ENCODE data around the gene SPSB4. TPM values are rescaled to one million over a fixed set of nuclear protein-coding genes. Genes with fewer than 3 reads are reported as not detected.
"Not testable (repeated sequence)": the region's sequence is repeated elsewhere in the genome, so short reads cannot be mapped to it uniquely, and the experiment has no call there.

Gene SPSB4
- total RNA-seq, 1 donor from 2014 or later, result not detected

- H3K36me3 Mint-ChIP-seq (ENCODE audit: low read depth), result no peaks in the 10 kb centered on the region
- no peaks in the 10 kb centered on the region for H3K9me3 Mint-ChIP-seq
- H3K4me1 Mint-ChIP-seq, result no peaks in the 10 kb centered on the region
- ATAC-seq (ENCODE audit: low read depth) (no peak), DNase-seq (no peak)
- H3K4me3 Mint-ChIP-seq, result no peak overlapping the region
- TF ChIP-seq CTCF (IDR thresholded peaks at IDR 0.05), result no peak
- no peaks in the 10 kb centered on the region for H3K27me3 Mint-ChIP-seq
- intact Hi-C loops (cut with micrococcal nuclease), result loop anchor here (5.0 kb wide), 1 partner anchor 1682 kb away; no protein-coding TSS in a partner anchor
- ChIA-PET CTCF (interaction anchor here (1.3 kb wide), 1 partner anchor 211 kb away, joined by 3 read pairs; no protein-coding TSS in a partner anchor), POLR2A (no interaction called here)
- no peak overlapping the region for H3K27ac Mint-ChIP-seq
Observed at GRCh38 chr3:141109751-141110150, 58.6 kb downstream of the SPSB4 start.

GRCh38 chr3:141110322-141110721, 59.2 kb downstream of the SPSB4 start:
- CTCF ChIA-PET, result no interaction called here
- POLR2A ChIA-PET, result no interaction called here
- H3K4me1 Mint-ChIP-seq, result no peaks in the 10 kb centered on the region
- no peaks in the 10 kb centered on the region for H3K36me3 Mint-ChIP-seq (ENCODE audit: low read depth)
- no peak for ATAC-seq (ENCODE audit: low read depth)
- TF ChIP-seq CTCF (IDR thresholded peaks at IDR 0.05), result no peak
- H3K27me3 Mint-ChIP-seq, result no peaks in the 10 kb centered on the region
- no peak overlapping the region for H3K4me3 Mint-ChIP-seq
- intact Hi-C loops (cut with micrococcal nuclease), result no loop called here
- DNase-seq, result no peak
- H3K9me3 Mint-ChIP-seq, result no peaks in the 10 kb centered on the region
- no peak overlapping the region for H3K27ac Mint-ChIP-seq

- no peaks in the 10 kb centered on the region for H3K4me1 Mint-ChIP-seq
- no peaks in the 10 kb centered on the region for H3K36me3 Mint-ChIP-seq (ENCODE audit: low read depth)
- DNase-seq (no peak), ATAC-seq (ENCODE audit: low read depth) (no peak)
- no peaks in the 10 kb centered on the region for H3K9me3 Mint-ChIP-seq
- intact Hi-C loops (cut with micrococcal nuclease), result no loop called here
- no peak overlapping the region for H3K4me3 Mint-ChIP-seq
- H3K27ac Mint-ChIP-seq, result no peak overlapping the region
- ChIA-PET POLR2A (no interaction called here), CTCF (no interaction called here)
- TF ChIP-seq CTCF (IDR thresholded peaks at IDR 0.05), result no peak
- H3K27me3 Mint-ChIP-seq, result no peaks in the 10 kb centered on the region
Observed at GRCh38 chr3:141111364-141112155, 60.4 kb downstream of the SPSB4 start.

GRCh38 chr3:141112686-141113297, 61.6 kb downstream of the SPSB4 start:
- Mint-ChIP-seq H3K4me1 (no peaks in the 10 kb centered on the region), H3K27me3 (no peaks in the 10 kb centered on the region), H3K36me3 (ENCODE audit: low read depth) (no peaks in the 10 kb centered on the region), H3K27ac (no peak overlapping the region), H3K4me3 (no peak overlapping the region), H3K9me3 (no peaks in the 10 kb centered on the region)
- intact Hi-C loops (cut with micrococcal nuclease), result no loop called here
- CTCF ChIA-PET, result no interaction called here
- no peak for TF ChIP-seq CTCF (IDR thresholded peaks at IDR 0.05)
- no peak for ATAC-seq (ENCODE audit: low read depth)
- no peak for DNase-seq
- POLR2A ChIA-PET, result no interaction called here

GRCh38 chr3:141113680-141114079, 62.5 kb downstream of the SPSB4 start:
- H3K4me3 Mint-ChIP-seq; H3K27me3 Mint-ChIP-seq; DNase-seq; POLR2A ChIA-PET; H3K9me3 Mint-ChIP-seq; intact Hi-C loops (cut with micrococcal nuclease); H3K36me3 Mint-ChIP-seq (ENCODE audit: low read depth); ATAC-seq (ENCODE audit: low read depth); H3K27ac Mint-ChIP-seq; CTCF ChIA-PET; H3K4me1 Mint-ChIP-seq: not testable (repeated sequence)

Measured in activated B cell treated with CpG ODN at 0.5 μM for 24 hours (primary cell).